Endothelial cell of umbilical vein (primary cell): ENCODE data around the gene SLC52A1. TPM values are rescaled to one million over a fixed set of nuclear protein-coding genes. Genes with fewer than 3 reads are reported as not detected.
A peak's percentile ranks its signal among the peaks of the same experiment; 100 is the strongest.

ENCODE experiments used
- BruUV-seq: library from RNA; stranded (reverse); fragments of 400-500 nt; replicated peaks from 2 replicates; lab custom pipeline; 2021; lab: Mats Ljungman, UMichigan
- CTCF ChIA-PET: fragments of 300-600, 350-600 bp; sonication (Branson Sonifier 250); formaldehyde crosslinking; loops from one replicate; lab custom pipeline; 2021; ENCODE audit warnings: antibody characterized with exemption, inconsistent platforms; lab: Charles Lee
- POLR2A ChIA-PET: fragments of 300-600, 350-600 bp; sonication (Branson Sonifier 250); formaldehyde crosslinking; loops from one replicate; lab custom pipeline; 2021; ENCODE audit warnings: antibody characterized with exemption, inconsistent platforms; lab: Charles Lee
- DNase-seq: peaks from one replicate; pipeline ENCODE4 v3.0.0-alpha.2; 2011; ENCODE audit warnings: low read depth, low spot score
- FAIRE-seq: peaks from 2 replicates; lab custom pipeline; 2011; peaks lifted over from hg19 to GRCh38; lab: Jason Lieb, UNC
- H2AFZ ChIP-seq: 2 replicates; pipeline ENCODE4 v1.6.0; 2012; ENCODE audit warnings: low read depth, low read length, control low read depth, inconsistent platforms
- H3K27ac ChIP-seq: 2 replicates; pipeline ENCODE4 v1.5.1; 2011; ENCODE audit warnings: low read depth, mild to moderate bottlenecking, control low read depth, low read length, moderate library complexity; ENCODE audit not compliant: insufficient read depth
- H3K27me3 ChIP-seq, 2 experiments: 2 replicates each; pipeline versions ENCODE4 v1.6.0 to v1.6.1; 2011; ENCODE audit warnings: low read length in 2 of 2, mixed read lengths in 1 of 2; ENCODE audit not compliant: control insufficient read depth in 2 of 2, insufficient read depth in 2 of 2
- H3K36me3 ChIP-seq, 2 experiments: 2 replicates in 1 of 2; 3 replicates in 1 of 2; pipeline ENCODE4 v1.5.1; 2011; ENCODE audit warnings: low read length in 2 of 2, mild to moderate bottlenecking in 1 of 2, moderate library complexity in 1 of 2; ENCODE audit not compliant: control insufficient read depth in 2 of 2, insufficient read depth in 2 of 2; ENCODE audit errors: extremely low read depth in 1 of 2
- H3K4me1 ChIP-seq: 3 replicates; pipeline ENCODE4 v1.5.1; 2011; ENCODE audit warnings: mild to moderate bottlenecking, low read length; ENCODE audit not compliant: control insufficient read depth, insufficient read depth; ENCODE audit errors: extremely low read depth
- H3K4me2 ChIP-seq: 2 replicates; pipeline ENCODE4 v1.6.1; 2011; ENCODE audit warnings: low read length, control low read depth, mixed read lengths; ENCODE audit not compliant: insufficient read depth
- H3K4me3 ChIP-seq, 3 experiments: fragments of 200-600 bp in 1 of 3; sonication (generic), shearing (Covaris generic) in 1 of 3; replicated peaks in 1 of 3; 2 replicates each; pipeline ENCODE4 v1.5.1; 2011 to 2016; ENCODE audit warnings: control low read depth in 3 of 3, low read length in 3 of 3, mild to moderate bottlenecking in 2 of 3, inconsistent platforms in 1 of 3, low read depth in 1 of 3, moderate library complexity in 1 of 3; ENCODE audit not compliant: insufficient read depth in 1 of 3
- H3K79me2 ChIP-seq: 2 replicates; pipeline ENCODE4 v1.6.0; 2012; ENCODE audit warnings: low read length, inconsistent platforms; ENCODE audit not compliant: control insufficient read depth, insufficient read depth
- H3K9ac ChIP-seq: replicated peaks from 2 replicates; pipeline ENCODE3; 2011; ENCODE audit warnings: low read length, control low read depth; ENCODE audit not compliant: insufficient read depth; ENCODE audit errors: extremely low read depth
- H3K9me1 ChIP-seq: replicated peaks from 3 replicates; pipeline ENCODE4 v1.6.0; 2011; ENCODE audit warnings: mild to moderate bottlenecking, low read length; ENCODE audit not compliant: control insufficient read depth, insufficient read depth; ENCODE audit errors: extremely low read depth
- H3K9me3 ChIP-seq: replicated peaks from 2 replicates; pipeline ENCODE4 v1.5.1; 2012; ENCODE audit warnings: low read length, inconsistent platforms; ENCODE audit not compliant: control insufficient read depth, insufficient read depth
- H4K20me1 ChIP-seq: replicated peaks from 2 replicates; pipeline ENCODE3; 2011; ENCODE audit warnings: mild to moderate bottlenecking, low read length; ENCODE audit not compliant: control insufficient read depth, insufficient read depth; ENCODE audit errors: extremely low read depth
- GATA2 ChIP-seq: IDR thresholded peaks from 2 replicates; pipeline ENCODE4 v1.7.0; 2011; ENCODE audit warnings: low read depth, mild to moderate bottlenecking, moderate library complexity, mixed read lengths, low read length; ENCODE audit not compliant: insufficient read length, insufficient read depth
- JUN ChIP-seq: IDR thresholded peaks from 2 replicates; pipeline ENCODE4 v1.6.1; 2011; ENCODE audit warnings: borderline replicate concordance, low read depth; ENCODE audit not compliant: insufficient read length, insufficient read depth
- MAX ChIP-seq: IDR thresholded peaks from 2 replicates; pipeline ENCODE4 v1.6.1; 2011; ENCODE audit not compliant: insufficient read depth, insufficient read length
- MYC ChIP-seq: IDR thresholded peaks from one replicate; pipeline ENCODE4 v1.6.1; 2011; ENCODE audit warnings: mild to moderate bottlenecking, low read depth, low read length
- POLR2AphosphoS5 ChIP-seq: IDR thresholded peaks from 2 replicates; pipeline ENCODE4 v1.6.1; 2012; ENCODE audit warnings: low read depth, mild to moderate bottlenecking, control low read depth, low read length, moderate library complexity; ENCODE audit not compliant: insufficient read depth
- dilution Hi-C: fragments of 300-500 bp; cut with MboI; formaldehyde crosslinking; loops from one replicate; pipeline ENCODE4 v1.15.0; 2019; ENCODE audit warnings: low sequenced_read_pairs; ENCODE audit not compliant: extremely low pct_ligation_motif_present
- intact Hi-C: fragments of 100-400 bp; cut with micrococcal nuclease; formaldehyde crosslinking; loops from one replicate; pipeline ENCODE4 v1.10.0; 2022
- polyA plus RNA-seq, 4 experiments: library from polyadenylated mRNA; depleted of rRNA in 3 of 4; stranded (reverse) in 3 of 4; unstranded in 1 of 4; fragments of >200 nt; gene quantifications; 2 replicates each; pipeline versions ENCODE4 v1.2.1 to v1.2.3, GENCODE V29; 2011 to 2012; ENCODE audit warnings: missing spikeins in 1 of 4
- total RNA-seq: library from RNA; stranded (reverse); gene quantifications from 2 replicates; pipeline ENCODE4 v1.2.3, GENCODE V29; 2021

Gene SLC52A1
- total and polyA plus RNA-seq, 2 donors (not counting 3 experiments of a cell fraction or from before 2014, with no cell fraction given), result 0.04 TPM; not detected in 1

DNA sequence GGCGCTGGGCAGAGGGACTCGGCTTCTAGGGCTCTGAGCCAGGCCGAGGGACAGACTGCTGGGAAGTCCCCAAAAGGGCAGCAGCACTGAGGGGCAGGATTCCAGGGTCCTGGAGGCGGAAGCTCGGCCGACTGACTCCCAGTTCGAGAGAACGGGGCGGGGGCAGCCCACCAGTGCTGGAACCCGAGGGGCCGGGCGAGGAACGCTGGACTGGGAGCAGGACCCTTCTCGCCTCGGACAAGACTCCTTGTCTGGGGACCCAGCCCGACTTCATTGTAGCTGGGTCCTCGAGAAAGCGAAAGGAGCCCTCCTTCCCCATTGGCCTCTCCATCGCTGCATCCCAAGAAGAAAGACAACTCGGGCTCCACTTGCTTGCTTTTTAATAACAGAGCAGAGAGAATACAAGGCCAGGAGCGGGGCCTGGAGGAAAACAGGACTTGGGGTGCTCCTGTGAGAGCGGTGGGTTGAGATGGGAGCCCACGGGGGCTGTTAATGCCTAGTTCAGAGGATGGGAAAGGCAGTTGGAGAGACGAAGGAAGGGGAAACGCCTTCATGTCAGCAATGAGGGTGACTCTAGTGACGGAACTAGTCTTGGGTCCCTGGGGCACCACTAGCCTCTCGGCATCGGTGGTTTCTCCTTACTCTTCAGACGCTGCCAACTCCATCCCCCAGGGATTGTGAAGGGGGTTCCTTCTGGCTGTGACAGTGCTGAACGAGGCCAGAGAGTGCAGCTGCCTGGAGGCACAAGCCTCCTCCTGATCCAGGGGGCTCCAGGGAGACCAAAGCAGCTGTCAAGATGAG is 47.3 kb downstream of the SLC52A1 start:
- TSS peak; percentile 44 for BruUV-seq
- POLR2A ChIA-PET, result interaction anchor here (0.9 kb wide), 1 partner anchor 9 kb away, joined by 4 read pairs; the partner anchor contains the start of genes INCA1 and KIF1C
- intact Hi-C loops, result loop anchor here (1.0 to 2.0 kb wide), 4 partner anchors 9 to 79 kb away; partner anchors contain the start of genes INCA1, KIF1C, RNF167 and SLC25A11
- peak overlapping the region; percentile 84 for H3K4me2 ChIP-seq
- H3K9me1 ChIP-seq, result no peaks in the 10 kb centered on the region
- dilution Hi-C loops, result no loop called here
- H2AFZ ChIP-seq, result peak overlapping the region; percentile 96
- peak overlapping the region; percentile 52 for H3K9ac ChIP-seq
- peak overlapping the region; percentile 58 to 76 (median 60) for H3K4me3 ChIP-seq
- no peaks in the 10 kb centered on the region for H4K20me1 ChIP-seq
- DNase-seq (no peak), FAIRE-seq (no peak)
- H3K27ac ChIP-seq, result peak overlapping the region; percentile 66
- no peaks in the 10 kb centered on the region for H3K9me3 ChIP-seq
- no peaks in the 10 kb centered on the region for H3K27me3 ChIP-seq
- peaks cover 21% of the 10 kb centered on the region for H3K4me1 ChIP-seq
- H3K79me2 ChIP-seq, result peaks cover 18% of the 10 kb centered on the region
- TF ChIP-seq GATA2, result no peak
- TF ChIP-seq MAX, result no peak
- peak; percentile 28 for TF ChIP-seq POLR2AphosphoS5
- no peak for TF ChIP-seq JUN
- TF ChIP-seq MYC, result no peak
- CTCF ChIA-PET, result interaction anchor here (0.6 to 4.6 kb wide), 20 partner anchors 9 to 256 kb away, joined by 3 to 50 read pairs (median 4); partner anchors contain the start of genes INCA1, KIF1C and SPAG7
- H3K36me3 ChIP-seq, result peaks cover 2 to 3% of the 10 kb centered on the region in 2 experiments
